ENCODE measurements around the gene GOLGA6D.
A peak's percentile ranks its signal among the peaks of the same experiment; 100 is the strongest.
"Not testable (repeated sequence)": the region's sequence is repeated elsewhere in the genome, so short reads cannot be mapped to it uniquely, and the experiment has no call there.

Gene GOLGA6D, protein sequence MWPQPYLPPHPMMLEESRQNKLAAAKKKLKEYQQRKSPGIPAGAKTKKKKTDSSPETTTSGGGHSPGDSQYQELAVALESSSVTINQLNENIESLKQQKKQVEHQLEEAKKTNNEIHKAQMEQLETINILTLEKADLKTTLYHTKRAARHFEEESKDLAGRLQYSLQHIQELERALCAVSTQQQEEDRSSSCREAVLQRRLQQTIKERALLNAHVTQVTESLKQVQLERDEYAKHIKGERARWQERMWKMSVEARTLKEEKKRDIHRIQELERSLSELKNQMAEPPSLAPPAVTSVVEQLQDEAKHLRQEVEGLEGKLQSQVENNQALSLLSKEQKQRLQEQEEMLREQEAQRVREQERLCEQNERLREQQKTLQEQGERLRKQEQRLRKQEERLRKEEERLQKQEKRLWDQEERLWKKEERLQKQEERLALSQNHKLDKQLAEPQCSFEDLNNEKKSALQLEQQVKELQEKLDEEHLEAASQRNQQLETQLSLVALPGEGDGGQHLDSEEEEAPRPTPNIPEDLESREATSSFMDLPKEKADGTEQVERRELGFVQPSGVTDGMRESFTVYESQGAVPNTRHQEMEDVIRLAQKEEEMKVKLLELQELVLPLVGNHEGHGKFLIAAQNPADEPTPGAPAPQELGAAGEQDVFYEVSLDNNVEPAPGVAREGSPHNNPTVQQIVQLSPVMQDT

DNA sequence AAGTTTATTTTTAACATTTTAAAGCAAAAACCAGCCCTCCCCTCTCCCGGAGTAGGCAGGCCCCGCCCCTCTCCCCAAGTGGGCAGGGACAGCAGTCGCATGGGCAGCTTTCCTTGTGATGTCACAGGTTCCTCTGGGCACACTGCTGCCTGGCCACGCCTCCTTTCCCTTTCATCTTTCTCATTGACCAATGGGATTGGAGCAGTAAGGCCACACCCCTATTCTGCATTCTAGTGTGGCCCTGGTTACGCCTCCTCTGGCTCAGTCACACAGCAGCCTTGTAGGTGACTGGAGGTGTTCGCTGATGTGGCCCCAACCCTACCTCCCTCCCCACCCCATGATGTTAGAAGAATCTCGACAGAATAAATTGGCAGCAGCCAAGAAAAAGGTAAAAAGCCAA is at the start of gene GOLGA6D:
GOLGA6D (plus strand) TSS at position 264 of the 400 bp plus-strand sequence; CDS start at position 305, 41 bp downstream.
- DNase-seq (ENCODE audit: low read depth in 1 of 2, low spot score in 1 of 2), result not testable (repeated sequence)

- no peak for DNase-seq (ENCODE audit: low read depth in 1 of 2, low spot score in 1 of 2)
Observed at GRCh38 chr15:75233504-75234190, 49.0 kb upstream of the GOLGA6D start.

- no peak for DNase-seq (ENCODE audit: low read depth in 1 of 2, low spot score in 1 of 2)
Observed at GRCh38 chr15:75234191-75234810, 48.3 kb upstream of the GOLGA6D start.

GRCh38 chr15:75235051-75235673 is 47.5 kb upstream of the GOLGA6D start:
- DNase-seq (ENCODE audit: low read depth in 1 of 2, low spot score in 1 of 2), result no peak

DNA sequence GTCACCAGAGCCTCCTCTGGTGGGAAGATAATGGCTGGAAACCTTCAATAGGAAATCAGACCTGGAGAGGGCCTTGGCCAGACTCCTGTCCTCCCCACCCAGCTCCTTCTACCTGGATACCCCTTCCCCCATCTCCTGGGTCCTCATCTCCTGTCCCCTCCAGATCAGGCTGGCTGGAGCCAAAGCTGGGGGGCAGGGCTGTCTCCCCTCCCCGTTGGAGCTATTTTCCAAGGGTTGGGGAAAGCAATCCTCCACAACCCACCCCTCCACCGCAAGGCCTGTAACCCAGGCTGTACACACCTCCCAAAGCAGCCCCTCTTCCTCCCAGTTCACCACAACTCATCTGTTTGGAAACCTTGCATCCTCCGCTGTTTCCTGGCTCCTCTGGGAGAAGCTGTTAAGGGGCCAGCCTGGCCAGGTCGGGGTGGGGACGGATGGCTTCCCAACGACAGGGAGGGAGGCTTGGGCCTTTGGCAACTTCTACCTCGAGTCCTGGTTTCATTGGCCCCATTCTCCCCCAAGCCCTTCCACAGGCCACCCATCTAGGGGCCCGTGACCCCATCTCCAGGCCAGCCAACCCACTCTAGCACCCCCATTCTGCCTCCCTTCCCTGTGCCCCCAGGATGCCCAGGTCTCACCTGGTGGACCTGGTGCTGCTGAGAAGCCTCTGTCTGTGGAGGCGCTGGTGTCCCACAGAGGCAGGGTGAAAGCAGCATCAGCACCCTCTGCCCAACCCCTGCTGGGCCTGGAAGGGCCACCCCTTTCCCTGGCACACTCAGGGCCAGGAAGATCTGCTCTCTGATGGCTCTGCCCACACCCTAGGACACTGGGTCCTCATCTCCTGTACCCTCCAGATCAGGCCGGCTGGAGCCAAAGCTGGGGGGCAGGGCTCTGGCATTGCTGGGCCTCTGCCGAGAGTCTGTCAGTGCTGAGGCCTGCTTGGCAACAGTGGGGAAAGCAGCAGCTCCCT is 46.6 kb upstream of the GOLGA6D start:
- no peak for DNase-seq (ENCODE audit: low read depth in 1 of 2, low spot score in 1 of 2)

- DNase-seq (ENCODE audit: low read depth in 1 of 2, low spot score in 1 of 2), result no peak
Observed at GRCh38 chr15:75237316-75237982, 45.2 kb upstream of the GOLGA6D start.

GRCh38 chr15:75238150-75238549 is 44.5 kb upstream of the GOLGA6D start:
- DNase-seq (ENCODE audit: low read depth in 1 of 2, low spot score in 1 of 2), result no peak

DNA sequence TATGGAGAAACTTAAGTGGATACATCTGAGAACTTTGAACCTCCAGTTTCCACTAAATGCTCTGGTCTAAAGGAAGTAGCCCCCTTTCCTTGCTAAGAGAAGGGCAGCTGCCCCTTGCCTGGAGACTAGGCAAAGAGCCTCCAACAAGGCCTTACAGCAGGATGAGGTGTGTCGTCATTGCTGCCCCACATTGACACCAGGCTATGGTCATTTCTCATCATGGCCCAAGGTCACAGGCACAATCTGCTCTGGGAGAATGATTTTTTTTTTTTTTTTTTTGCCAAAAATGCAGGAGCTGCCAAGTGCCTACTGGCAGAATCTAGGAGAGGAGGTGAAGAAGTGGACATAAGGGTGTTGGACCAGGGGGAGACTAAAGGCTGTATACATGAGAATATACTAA is 36.9 kb upstream of the GOLGA6D start:
- DNase-seq (ENCODE audit: low read depth in 1 of 2, low spot score in 1 of 2), result not testable (repeated sequence)

DNA sequence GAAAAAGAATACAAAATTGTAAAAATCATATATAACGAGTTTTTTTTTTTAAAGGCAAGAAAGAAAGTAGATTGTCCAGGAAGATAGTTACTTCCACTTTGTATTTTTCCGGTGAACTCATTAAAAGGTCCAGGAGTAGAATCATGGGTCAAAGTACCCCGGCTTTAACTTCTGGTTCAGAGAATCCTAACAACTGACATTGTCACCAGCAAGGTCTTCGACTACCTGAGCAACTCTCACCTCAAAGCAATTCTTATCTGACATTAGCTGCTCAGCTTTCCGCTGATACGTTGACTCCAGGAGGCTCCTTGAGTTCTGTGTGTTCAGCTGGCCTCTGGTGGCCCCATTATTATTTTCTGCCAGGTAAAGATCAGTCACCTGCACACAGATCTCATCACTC is 33.6 kb upstream of the GOLGA6D start:
- not testable (repeated sequence) for DNase-seq (ENCODE audit: low read depth in 1 of 2, low spot score in 1 of 2)

GRCh38 chr15:75249726-75250125 is 32.9 kb upstream of the GOLGA6D start:
- no peak for DNase-seq (ENCODE audit: low read depth in 1 of 2, low spot score in 1 of 2)

DNA sequence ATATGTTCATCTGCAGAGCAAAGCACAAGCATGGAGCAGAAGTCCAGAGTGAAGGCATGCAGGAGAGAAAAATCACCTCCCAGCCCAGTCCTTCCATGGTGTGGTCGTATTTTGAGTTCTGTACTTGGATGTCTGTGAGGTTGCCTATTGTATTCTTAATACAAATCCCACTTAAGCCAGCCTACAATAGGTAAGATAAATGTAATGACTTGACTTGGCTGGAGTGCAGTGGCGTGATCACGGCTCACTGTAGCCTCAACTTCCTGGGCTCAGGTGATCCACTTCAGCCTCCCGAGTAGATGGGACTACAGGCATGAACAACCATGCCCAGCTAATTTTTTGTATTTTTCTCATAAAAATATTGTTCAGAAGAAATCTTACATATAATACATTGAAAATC is 31.3 kb upstream of the GOLGA6D start:
- DNase-seq (ENCODE audit: low read depth in 1 of 2, low spot score in 1 of 2), result not testable (repeated sequence)

DNA sequence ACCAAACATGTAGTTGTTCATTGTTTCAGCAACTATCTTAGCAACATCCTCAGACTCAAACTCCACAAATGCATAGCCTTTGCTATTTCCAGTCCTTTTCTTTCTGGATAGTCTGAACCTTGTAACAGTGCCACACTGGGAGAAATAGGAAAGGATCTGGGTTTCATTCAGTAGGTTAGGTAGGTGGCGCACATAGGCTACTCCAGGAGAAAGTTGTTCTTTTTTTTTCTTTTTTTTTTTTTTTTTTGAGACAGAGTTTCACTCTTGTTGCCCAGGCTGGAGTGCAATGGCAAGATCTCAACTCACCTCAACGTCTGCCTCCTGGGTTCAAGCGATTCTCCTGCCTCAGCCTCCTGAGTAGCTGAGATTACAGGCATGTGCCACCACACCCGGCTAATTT is 30.4 kb upstream of the GOLGA6D start:
- DNase-seq (ENCODE audit: low read depth in 1 of 2, low spot score in 1 of 2), result not testable (repeated sequence)

DNA sequence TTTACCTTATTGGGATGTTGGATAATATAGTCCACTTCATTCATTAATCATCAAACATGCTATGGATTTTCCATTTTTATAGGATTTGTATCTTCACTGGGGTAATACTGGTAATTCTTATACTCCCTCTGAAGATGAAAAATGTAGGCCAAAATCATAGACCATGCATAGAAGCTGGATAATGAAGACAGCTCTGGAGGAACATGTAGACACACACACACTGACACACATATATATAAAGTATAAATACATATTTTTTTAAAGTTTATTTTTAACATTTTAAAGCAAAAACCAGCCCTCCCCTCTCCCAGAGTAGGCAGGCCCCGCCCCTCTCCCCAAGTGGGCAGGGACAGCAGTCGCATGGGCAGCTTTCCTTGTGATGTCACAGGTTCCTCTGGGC is 24.6 kb upstream of the GOLGA6D start, which contains the start of gene GOLGA6C:
GOLGA6C (plus strand) TSS at position 301 of the 400 bp plus-strand sequence. CDS start 265 bp downstream, outside the sequence.
- not testable (repeated sequence) for DNase-seq (ENCODE audit: low read depth in 1 of 2, low spot score in 1 of 2)

GRCh38 chr15:75258620-75259343 is 23.9 kb upstream of the GOLGA6D start:
- not testable (repeated sequence) for DNase-seq (ENCODE audit: low read depth in 1 of 2, low spot score in 1 of 2)

DNA sequence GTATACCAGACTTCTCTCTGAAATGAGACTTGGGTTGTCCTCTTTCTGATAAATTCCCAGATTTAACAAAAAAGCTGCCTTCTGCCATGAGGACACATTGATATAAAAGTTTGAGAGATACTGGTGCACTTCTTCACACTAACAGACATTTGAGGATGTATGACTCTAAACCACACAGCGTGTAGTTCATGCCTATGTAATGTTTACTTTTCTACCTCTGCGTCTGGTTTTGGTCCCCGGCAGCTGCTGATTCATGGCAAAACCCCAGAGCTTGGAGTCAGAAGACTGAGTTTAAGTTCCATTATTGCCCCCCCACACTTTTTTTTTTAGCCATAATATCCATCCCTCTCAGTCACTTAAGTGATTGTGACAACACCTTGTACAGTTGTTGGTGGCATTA is 22.8 kb upstream of the GOLGA6D start:
- not testable (repeated sequence) for DNase-seq (ENCODE audit: low read depth in 1 of 2, low spot score in 1 of 2)

DNA sequence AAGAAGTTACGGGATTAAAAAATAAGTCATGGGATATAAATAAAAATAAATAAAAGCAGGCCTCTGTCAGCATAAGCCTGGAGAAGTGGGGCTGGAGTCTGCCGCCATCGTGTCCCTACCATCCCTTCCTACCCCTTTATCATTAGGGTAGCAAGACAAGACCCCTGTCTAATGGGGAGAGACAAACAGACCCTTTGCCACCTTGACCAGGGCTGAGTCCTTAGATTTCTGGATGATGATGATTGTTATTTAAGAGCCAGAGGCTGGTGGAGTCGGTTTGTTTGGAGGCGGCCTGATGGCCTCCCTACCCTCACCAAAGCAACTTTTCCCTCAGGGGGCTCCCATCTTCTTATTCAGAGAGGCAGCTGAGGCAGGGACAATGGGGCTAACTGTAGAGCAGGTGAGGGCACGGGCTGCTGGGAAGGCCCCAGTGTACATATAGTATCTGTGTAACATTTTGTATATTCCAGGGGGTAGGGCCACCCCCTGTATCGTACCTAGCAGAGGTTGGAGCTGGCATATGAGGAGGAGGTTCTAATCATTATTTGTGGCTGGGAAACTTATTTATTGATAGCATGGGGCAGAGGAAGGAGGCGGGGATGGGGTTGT is 8.8 kb upstream of the GOLGA6D start:
- not testable (repeated sequence) for DNase-seq (ENCODE audit: low read depth in 1 of 2, low spot score in 1 of 2)

GRCh38 chr15:75274509-75275107 is 8.0 kb upstream of the GOLGA6D start:
- peak; percentile 11 to 26 for DNase-seq (ENCODE audit: low read depth in 1 of 2, low spot score in 1 of 2)

All from activated T-helper 1 cell treated with anti-CD3 and anti-CD28 coated beads, Interleukin-2, amount 50 U/mL, for 16 hours (primary cell).